Measurements from ENCODE around the gene ESPNL. TPM values are rescaled to one million over a fixed set of nuclear protein-coding genes. Genes with fewer than 3 reads are reported as not detected.

ESPNL gene
- total and polyA plus RNA-seq, 9 of the 15 experiments (the other 6 are each of a cell fraction or from before 2014, with no cell fraction given): 0.03 to 0.09 (median 0.05) TPM; not detected in 3

GRCh38 chr2:238169048-238169707 lies 69.0 kb downstream of the ESPNL start:
- H3K4me1 ChIP-seq (replicated peaks in 1 of 2; ENCODE audit: control insufficient read depth in 2 of 2, insufficient read depth in 2 of 2, low read length in 2 of 2): peaks cover 30 to 33% of the 10 kb centered on the region in 2 experiments
- no TSS peak for BruUV-seq (replicated peaks)
- peaks cover 43% of the 10 kb centered on the region for H3K36me3 ChIP-seq (ENCODE audit: control insufficient read depth, insufficient read depth, low read length)
- ChIA-PET POLR2A (no interaction called here), CTCF (ENCODE audit: low intra/inter-chr PET ratio) (no interaction called here)
- H2AFZ ChIP-seq (ENCODE audit: low read depth, low read length): no peak overlapping the region
- peaks cover 4% of the 10 kb centered on the region for H3K9me1 ChIP-seq (ENCODE audit: control insufficient read depth, insufficient read depth, low read length)
- FAIRE-seq (peak; percentile 26), DNase-seq (ENCODE audit: extremely low read depth in 1 of 4, low spot score in 3 of 4) (peak in 3 of 4 experiments; percentile 34 to 63 (median 60)), ATAC-seq (peak; percentile 40)
- peak overlapping the region; percentile 14 to 56; a peak in 3 of 4 replicates for H3K9ac ChIP-seq (ENCODE audit: insufficient read depth in 1 of 2, low read depth in 2 of 2, low read length in 2 of 2)
- 9% methylated on average over 6 of the region's 6 CpGs for WGBS (ENCODE audit: insufficient coverage, low coverage, missing lambda C conversion rate)
- no peaks in the 10 kb centered on the region for H3K27me3 ChIP-seq (ENCODE audit: control insufficient read depth in 2 of 2, insufficient read depth in 2 of 2, low read length in 2 of 2)
- peak overlapping the region; percentile 33; the same call in 1 of the 2 replicates for H3K4me2 ChIP-seq (ENCODE audit: insufficient read depth, low read length)
- H3K27ac ChIP-seq (ENCODE audit: extremely low read depth, low read depth, low read length): peak overlapping the region; percentile 81
- H3K79me2 ChIP-seq (ENCODE audit: control insufficient read depth, insufficient read depth, low read length): no peaks in the 10 kb centered on the region
- in situ Hi-C loops (cut with MboI): no loop called here
- no peaks in the 10 kb centered on the region for H3K9me3 ChIP-seq (replicated peaks; ENCODE audit: control insufficient read depth, insufficient read depth, low read depth, low read length)
- H3K4me3 ChIP-seq: no peak overlapping the region
- intact Hi-C loops (cut with micrococcal nuclease): loop anchor here (5.0 kb wide), 1 partner anchor 68 kb away; no protein-coding TSS in a partner anchor
- no peaks in the 10 kb centered on the region for H4K20me1 ChIP-seq (replicated peaks; ENCODE audit: control insufficient read depth, insufficient read depth, low read length)
- TF ChIP-seq BCLAF1 (IDR thresholded peaks at IDR 0.05; ENCODE audit: borderline replicate concordance in 1 of 2, control insufficient read depth in 1 of 2, low read depth in 2 of 2, low read length in 1 of 2): no peak
- no peak for TF ChIP-seq MYBL2 (IDR thresholded peaks at IDR 0.05; ENCODE audit: low read depth)
- no peak for TF ChIP-seq MYBL2 (CRISPR knock-in tag; IDR thresholded peaks at IDR 0.05; ENCODE audit: borderline replicate concordance)
- TF ChIP-seq EHMT2 (IDR thresholded peaks at IDR 0.05): no peak
- TF ChIP-seq KLF1 (tag; IDR thresholded peaks at IDR 0.05): no peak
- peak; percentile 32 for TF ChIP-seq NFRKB (IDR thresholded peaks at IDR 0.05; ENCODE audit: low read depth)
- no peak for TF ChIP-seq YY1 (IDR thresholded peaks at IDR 0.05; ENCODE audit: borderline replicate concordance in 1 of 3, control insufficient read depth in 1 of 3, extremely low read depth in 1 of 3, insufficient read depth in 3 of 3, insufficient read length in 1 of 3, insufficient replicate concordance in 2 of 3, low read depth in 1 of 3, low read length in 2 of 3)
- no peak for TF ChIP-seq FOXA3 (CRISPR knock-in tag; conservative IDR thresholded peaks at IDR 0.05 in 1 of 2, IDR thresholded peaks at IDR 0.05 in 1 of 2)
- TF ChIP-seq ZNF134 (CRISPR knock-in tag; conservative IDR thresholded peaks at IDR 0.05): no peak
- no peak for TF ChIP-seq FOXK1 (CRISPR knock-in tag; IDR thresholded peaks at IDR 0.05; ENCODE audit: borderline replicate concordance)
- no peak for TF ChIP-seq ZBTB2 (IDR thresholded peaks at IDR 0.05)
- TF ChIP-seq CHAMP1 (IDR thresholded peaks at IDR 0.05): no peak
- no peak for TF ChIP-seq PURB (CRISPR knock-in tag; IDR thresholded peaks at IDR 0.05; ENCODE audit: low read depth)
- TF ChIP-seq ZNF707 (CRISPR knock-in tag; conservative IDR thresholded peaks at IDR 0.05): no peak
